ENCODE results near the gene GMIP. TPM values are rescaled to one million over a fixed set of nuclear protein-coding genes. Genes with fewer than 3 reads are reported as not detected.

GMIP gene
- total and polyA plus RNA-seq, 2 of the 4 experiments (the other 2 are of a cell fraction): 4.1 to 11.0 TPM

GRCh38 chr19:19677579-19677978 lies 34.1 kb upstream of the GMIP start:
- Histone ChIP-seq H3K14ac (replicated peaks; ENCODE audit: low read depth, low read length) (no peak overlapping the region), H3K18ac (ENCODE audit: low read depth, low read length) (no peak overlapping the region), H4K8ac (ENCODE audit: low read depth in 2 of 2, low read length in 2 of 2) (no peak overlapping the region), H3K79me1 (ENCODE audit: low read depth in 1 of 2, low read length in 2 of 2) (peaks cover 2 to 13% of the 10 kb centered on the region in 2 experiments; a peak in 2 of 4 replicates), H2AK5ac (ENCODE audit: low read depth, low read length) (no peak overlapping the region), H4K20me1 (ENCODE audit: insufficient read depth, low read length) (no peaks in the 10 kb centered on the region), H3K4me2 (ENCODE audit: low read depth, low read length) (no peak overlapping the region), H3K9me3 (ENCODE audit: control insufficient read depth, insufficient read depth, low read length) (peaks cover 34% of the 10 kb centered on the region), H4K91ac (ENCODE audit: insufficient read depth, low read depth, low read length) (no peak overlapping the region), H3K36me3 (ENCODE audit: control insufficient read depth, insufficient read depth, low read length) (peaks cover 32% of the 10 kb centered on the region), H2AFZ (replicated peaks; ENCODE audit: low read length, poor library complexity) (no peak overlapping the region), H4K5ac (ENCODE audit: low read depth, low read length) (no peak overlapping the region), H3K4ac (ENCODE audit: low read depth, low read length) (no peak overlapping the region), H3K27ac (ENCODE audit: insufficient read depth, low read length) (no peak overlapping the region), H2AK9ac (replicated peaks; ENCODE audit: low read depth, low read length, poor library complexity) (no peak overlapping the region), H3K4me1 (ENCODE audit: control insufficient read depth, insufficient read depth, low read length) (no peaks in the 10 kb centered on the region), H2BK120ac (ENCODE audit: low read depth, low read length) (no peak overlapping the region), H3K27me3 (ENCODE audit: control insufficient read depth, insufficient read depth, low read length) (no peaks in the 10 kb centered on the region), H3K23ac (ENCODE audit: low read depth, low read length) (no peak overlapping the region), H3K56ac (ENCODE audit: extremely low read depth, insufficient read depth, low read length) (no peak overlapping the region), H3K9ac (ENCODE audit: low read depth, low read length) (no peak overlapping the region), H3K4me3 (ENCODE audit: insufficient read depth, low read depth, low read length) (no peak overlapping the region), H2BK5ac (ENCODE audit: low read depth, low read length, poor library complexity, severe bottlenecking) (no peak overlapping the region), H2BK20ac (ENCODE audit: low read depth, low read length) (no peak overlapping the region), H2BK15ac (ENCODE audit: low read depth, low read length) (no peak overlapping the region), H3K9me1 (ENCODE audit: insufficient read depth, low read length) (no peaks in the 10 kb centered on the region)
- dilution Hi-C loops (cut with HindIII; ENCODE audit: low sequenced_read_pairs, unreplicated experiment): no loop called here
- in situ Hi-C loops (cut with MboI; ENCODE audit: low sequenced_read_pairs): no loop called here
- no peak for ATAC-seq (ENCODE audit: low read depth)
- BruUV-seq (replicated peaks): no TSS peak
- WGBS, 2 experiments (ENCODE audit: extremely low coverage in 2 of 2, insufficient read length in 1 of 2): 100% methylated on average over 1 of the region's 7 CpGs; no CpG with 5 or more reads in 1 of the 2 experiments
- TF ChIP-seq BHLHE40 (IDR thresholded peaks at IDR 0.05; ENCODE audit: low read depth, low read length) (no peak), MXI1 (IDR thresholded peaks at IDR 0.05; ENCODE audit: borderline replicate concordance, low read depth, low read length) (no peak), MAFK (IDR thresholded peaks at IDR 0.05; ENCODE audit: low read depth, low read length) (no peak)
- CTCF ChIA-PET: no interaction called here
- DNase-seq: no peak
- intact Hi-C loops (cut with micrococcal nuclease): no loop called here
- POLR2A ChIA-PET (ENCODE audit: unreplicated experiment): no interaction called here
